ENCODE measurements around the gene PCNX3. TPM values are rescaled to one million over a fixed set of nuclear protein-coding genes. Genes with fewer than 3 reads are reported as not detected.

Gene PCNX3
- total and polyA plus RNA-seq, 3 experiments from 2014 or later, result 8.5 to 53.1 (median 46.4) TPM

- CTCF ChIA-PET, result interaction anchor here (0.7 to 11.9 kb wide), 17 partner anchors 9 to 434 kb away, joined by 3 to 258 read pairs (median 4); partner anchors contain the start of genes EHBP1L1, FAM89B, SCYL1 and SIPA1
- peak overlapping the region; percentile 81 to 97 (median 88) for H3K27ac Mint-ChIP-seq
- H3K36me3 ChIP-seq (ENCODE audit: insufficient read depth, low read length), result peaks cover 11% of the 10 kb centered on the region
These were observed 27.1 kb upstream of the PCNX3 start for GRCh38 chr11:65588199-65589054.

GRCh38 chr11:65589444-65590239 lies 25.9 kb upstream of the PCNX3 start:
- Mint-ChIP-seq H3K4me3 (no peak overlapping the region), H3K4me1 (peaks cover 16 to 32% (median 23%) of the 10 kb centered on the region in 3 donors), H3K27ac (peak overlapping the region in 3 of 8 donors; percentile 23 to 95 (median 88)), H3K27me3 (no peaks in the 10 kb centered on the region), H3K9me3 (no peaks in the 10 kb centered on the region), H3K36me3 (peaks cover 0 to 49% (median 1%) of the 10 kb centered on the region in 3 donors)
- peaks cover 11% of the 10 kb centered on the region for H3K36me3 ChIP-seq (ENCODE audit: insufficient read depth, low read length)
- peaks cover 17% of the 10 kb centered on the region for H3K4me1 ChIP-seq (ENCODE audit: insufficient read depth, low read length)
- H3K27me3 ChIP-seq (ENCODE audit: insufficient read depth, low read length, poor library complexity, severe bottlenecking), result no peaks in the 10 kb centered on the region
- POLR2A ChIA-PET, result interaction anchor here (0.9 kb wide), 1 partner anchor 49 kb away, joined by 3 read pairs; no protein-coding TSS in a partner anchor
- H3K9me3 ChIP-seq (ENCODE audit: low read length), result no peaks in the 10 kb centered on the region
- H3K27ac ChIP-seq (ENCODE audit: low read depth, low read length), result no peak overlapping the region
- peak in 1 of 5 donors; percentile 27 for DNase-seq
- no peak overlapping the region for H3K4me3 ChIP-seq (ENCODE audit: low read length)
- CTCF ChIA-PET, result interaction anchor here (1.5 to 11.9 kb wide), 7 partner anchors 8 to 173 kb away, joined by 4 to 258 read pairs (median 24); partner anchors contain the start of genes EHBP1L1, FAM89B and ZNRD2

More at GRCh38 chr11:65588199-65589054, 27.1 kb upstream of the PCNX3 start:
- Mint-ChIP-seq H3K27me3 (no peaks in the 10 kb centered on the region), H3K4me1 (peaks cover 18 to 29% (median 23%) of the 10 kb centered on the region in 3 donors), H3K4me3 (peak overlapping the region in 4 of 7 donors; percentile 19 to 57 (median 40)), H3K9me3 (no peaks in the 10 kb centered on the region), H3K36me3 (peaks cover 0 to 56% (median 1%) of the 10 kb centered on the region in 3 donors)
- Histone ChIP-seq H3K27ac (ENCODE audit: low read depth, low read length) (no peak overlapping the region), H3K9me3 (ENCODE audit: low read length) (no peaks in the 10 kb centered on the region), H3K4me1 (ENCODE audit: insufficient read depth, low read length) (peaks cover 17% of the 10 kb centered on the region), H3K4me3 (ENCODE audit: low read length) (no peak overlapping the region), H3K27me3 (ENCODE audit: insufficient read depth, low read length, poor library complexity, severe bottlenecking) (no peaks in the 10 kb centered on the region)
- POLR2A ChIA-PET, result interaction anchor here (0.6 to 4.7 kb wide), 7 partner anchors 12 to 111 kb away, joined by 3 to 32 read pairs (median 4); partner anchors contain the start of gene EHBP1L1
- DNase-seq, result peak; percentile 63 to 88 (median 75)

GRCh38 chr11:65590240-65590738 lies 25.3 kb upstream of the PCNX3 start:
- no peak overlapping the region for H3K4me3 Mint-ChIP-seq
- H3K27ac ChIP-seq (ENCODE audit: low read depth, low read length), result no peak overlapping the region
- H3K36me3 ChIP-seq (ENCODE audit: insufficient read depth, low read length), result peaks cover 11% of the 10 kb centered on the region
- peak overlapping the region in 2 of 8 donors; percentile 66 for H3K27ac Mint-ChIP-seq
- no peak overlapping the region for H3K4me3 ChIP-seq (ENCODE audit: low read length)
- ChIA-PET POLR2A (interaction anchor here (0.9 kb wide), 1 partner anchor 49 kb away, joined by 3 read pairs; no protein-coding TSS in a partner anchor), CTCF (interaction anchor here (3.5 to 11.9 kb wide), 5 partner anchors 12 to 49 kb away, joined by 17 to 258 read pairs (median 45); partner anchors contain the start of genes EHBP1L1, FAM89B and ZNRD2)
- DNase-seq, result no peak
- H3K27me3 ChIP-seq (ENCODE audit: insufficient read depth, low read length, poor library complexity, severe bottlenecking), result no peaks in the 10 kb centered on the region
- H3K36me3 Mint-ChIP-seq, result peaks cover 0 to 49% (median 1%) of the 10 kb centered on the region in 3 donors
- peaks cover 23% of the 10 kb centered on the region for H3K4me1 ChIP-seq (ENCODE audit: insufficient read depth, low read length)
- peaks cover 20 to 37% (median 28%) of the 10 kb centered on the region in 3 donors for H3K4me1 Mint-ChIP-seq
- no peaks in the 10 kb centered on the region for H3K9me3 Mint-ChIP-seq
- H3K9me3 ChIP-seq (ENCODE audit: low read length), result no peaks in the 10 kb centered on the region
- H3K27me3 Mint-ChIP-seq, result no peaks in the 10 kb centered on the region

DNA sequence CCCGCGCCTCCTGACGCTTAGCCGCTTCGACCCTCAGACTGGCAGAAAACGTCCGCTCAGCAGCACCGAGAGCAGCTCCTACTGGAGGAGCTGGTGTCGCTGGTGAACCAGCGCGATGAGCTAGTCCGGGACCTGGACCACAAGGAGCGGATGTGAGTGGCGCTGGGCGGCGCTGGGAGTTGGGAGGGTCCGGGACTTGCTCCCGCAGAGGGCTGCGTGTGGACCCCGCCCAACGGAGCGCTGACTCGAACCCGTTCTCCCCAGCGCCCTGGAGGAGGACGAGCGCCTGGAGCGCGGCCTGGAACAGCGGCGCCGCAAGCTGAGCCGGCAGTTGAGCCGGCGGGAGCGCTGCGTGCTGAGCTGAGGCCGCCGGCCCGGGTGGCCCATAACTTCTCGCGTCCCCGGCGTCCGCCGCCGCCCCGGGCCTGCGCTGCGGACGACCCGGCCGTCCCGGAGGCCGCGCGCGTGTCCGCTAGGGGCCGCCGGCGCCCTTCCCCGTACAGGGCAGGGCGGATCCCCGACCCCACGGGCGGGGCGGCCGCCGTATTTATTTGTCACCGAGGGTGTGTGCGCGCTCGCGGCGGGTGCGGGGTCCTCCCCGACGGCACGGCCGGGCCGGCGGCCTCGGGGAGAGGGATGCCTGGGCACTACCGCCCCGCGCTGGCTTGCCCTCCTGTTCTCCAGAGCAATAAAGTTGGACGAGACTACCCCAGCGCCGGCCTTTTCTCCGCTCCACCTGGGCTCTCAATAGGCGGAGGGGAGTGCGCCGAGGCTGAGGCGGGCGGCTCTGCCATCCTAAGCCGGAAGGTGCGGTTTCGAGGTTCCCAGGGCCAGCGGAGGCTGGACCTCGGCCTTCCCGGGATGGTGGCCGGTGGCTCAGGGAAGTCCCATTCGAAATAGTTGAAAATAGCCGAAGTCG lies 23.4 kb upstream of the PCNX3 start:
- Histone ChIP-seq H3K4me1 (ENCODE audit: insufficient read depth, low read length) (peaks cover 31% of the 10 kb centered on the region), H3K4me3 (ENCODE audit: low read length) (no peak overlapping the region), H3K36me3 (ENCODE audit: insufficient read depth, low read length) (peaks cover 11% of the 10 kb centered on the region), H3K27me3 (ENCODE audit: insufficient read depth, low read length, poor library complexity, severe bottlenecking) (no peaks in the 10 kb centered on the region), H3K27ac (ENCODE audit: low read depth, low read length) (no peak overlapping the region), H3K9me3 (ENCODE audit: low read length) (no peaks in the 10 kb centered on the region)
- ChIA-PET CTCF (interaction anchor here (1.0 to 11.9 kb wide), 10 partner anchors 9 to 225 kb away, joined by 3 to 258 read pairs (median 9); partner anchors contain the start of genes EHBP1L1, FAM89B, SCYL1 and ZNRD2), POLR2A (interaction anchor here (1.2 to 1.7 kb wide), 2 partner anchors 16 to 26 kb away, joined by 4 to 6 read pairs; partner anchors contain the start of gene EHBP1L1)
- Mint-ChIP-seq H3K9me3 (no peaks in the 10 kb centered on the region), H3K27me3 (no peaks in the 10 kb centered on the region), H3K4me3 (no peak overlapping the region), H3K27ac (no peak overlapping the region), H3K4me1 (peaks cover 23 to 34% (median 26%) of the 10 kb centered on the region in 3 donors), H3K36me3 (peaks cover 0 to 36% (median 1%) of the 10 kb centered on the region in 3 donors)
- no peak for DNase-seq

GRCh38 chr11:65592858-65593517 lies 22.6 kb upstream of the PCNX3 start:
- CTCF ChIA-PET, result interaction anchor here (1.0 to 11.9 kb wide), 19 partner anchors 10 to 226 kb away, joined by 3 to 258 read pairs (median 6); partner anchors contain the start of genes EHBP1L1, FAM89B, PCNX3 and SCYL1
- Histone ChIP-seq H3K4me3 (ENCODE audit: low read length) (no peak overlapping the region), H3K27ac (ENCODE audit: low read depth, low read length) (no peak overlapping the region), H3K4me1 (ENCODE audit: insufficient read depth, low read length) (peaks cover 24% of the 10 kb centered on the region), H3K27me3 (ENCODE audit: insufficient read depth, low read length, poor library complexity, severe bottlenecking) (no peaks in the 10 kb centered on the region), H3K36me3 (ENCODE audit: insufficient read depth, low read length) (peaks cover 17% of the 10 kb centered on the region), H3K9me3 (ENCODE audit: low read length) (no peaks in the 10 kb centered on the region)
- peaks cover 0 to 41% (median 1%) of the 10 kb centered on the region in 3 donors for H3K36me3 Mint-ChIP-seq
- peak overlapping the region in 1 of 7 donors; percentile 69 for H3K4me3 Mint-ChIP-seq
- no peak for DNase-seq
- H3K9me3 Mint-ChIP-seq, result no peaks in the 10 kb centered on the region
- H3K4me1 Mint-ChIP-seq, result peaks cover 17 to 27% (median 18%) of the 10 kb centered on the region in 3 donors
- H3K27me3 Mint-ChIP-seq, result no peaks in the 10 kb centered on the region
- H3K27ac Mint-ChIP-seq, result peak overlapping the region in 1 of 8 donors; percentile 54
- POLR2A ChIA-PET, result interaction anchor here (0.9 to 2.0 kb wide), 5 partner anchors 16 to 52 kb away, joined by 3 to 8 read pairs (median 4); partner anchors contain the start of genes EHBP1L1 and MAP3K11

Data from CD8-positive, alpha-beta memory T cell (primary cell).